Small intestine (tissue), 7 donors: ENCODE results near the gene SPACA7. TPM values are rescaled to one million over a fixed set of nuclear protein-coding genes. Genes with fewer than 3 reads are reported as not detected.

Source experiments
- DNase-seq, 2 donors: peaks; one replicate each; pipeline versions ENCODE4 v3.0.0 to v3.0.0-alpha.2; 2013
- FAIRE-seq: peaks from 2 replicates; lab custom pipeline; 2012; peaks lifted over from hg19 to GRCh38; lab: Jason Lieb, UNC
- H3K27ac ChIP-seq, 3 donors: one replicate each; pipeline ENCODE4 v1.5.1; 2013; ENCODE audit warnings: low read length in 2 of 3, mild to moderate bottlenecking in 2 of 3, control low read depth in 1 of 3, inconsistent platforms in 1 of 3, low read depth in 1 of 3, moderate library complexity in 1 of 3
- H3K27me3 ChIP-seq, 3 donors: one replicate each; pipeline ENCODE4 v1.6.1; 2013; ENCODE audit warnings: low read length in 3 of 3, inconsistent platforms in 1 of 3; ENCODE audit not compliant: control insufficient read depth in 3 of 3, insufficient read depth in 3 of 3
- H3K36me3 ChIP-seq, 3 donors: one replicate each; pipeline ENCODE4 v1.6.1; 2013; ENCODE audit warnings: low read length in 3 of 3, inconsistent platforms in 1 of 3, low read depth in 1 of 3, mild to moderate bottlenecking in 1 of 3, moderate library complexity in 1 of 3; ENCODE audit not compliant: control insufficient read depth in 3 of 3, insufficient read depth in 2 of 3
- H3K4me1 ChIP-seq, 3 donors: one replicate each; pipeline ENCODE4 v1.6.1; 2013; ENCODE audit warnings: low read length in 2 of 3, inconsistent platforms in 1 of 3, low read depth in 1 of 3, mild to moderate bottlenecking in 1 of 3, moderate library complexity in 1 of 3; ENCODE audit not compliant: control insufficient read depth in 3 of 3, insufficient read depth in 2 of 3
- H3K4me3 ChIP-seq, 3 donors: one replicate each; pipeline ENCODE4 v1.5.1; 2013; ENCODE audit warnings: low read length in 3 of 3, control low read depth in 1 of 3, inconsistent platforms in 1 of 3, low read depth in 1 of 3, mild to moderate bottlenecking in 1 of 3, moderate library complexity in 1 of 3
- H3K9me3 ChIP-seq, 2 donors: one replicate each; pipeline ENCODE4 v1.6.1; 2013; ENCODE audit warnings: low read depth in 1 of 2, low read length in 1 of 2; ENCODE audit not compliant: control insufficient read depth in 2 of 2, insufficient read depth in 1 of 2
- WGBS, 3 donors: extraction: QIAGEN DNeasy Blood & Tissue Kit; methylation state at CpG; one replicate each; pipeline ENCODE4 v1.1.7; 2013; 5-methylcytosine and 5-hydroxymethylcytosine counted together
- polyA plus RNA-seq, 4 donors: library from polyadenylated mRNA; stranded (reverse) in 3 of 4; unstranded in 1 of 4; fragments of 200-250 nt in 3 of 4; fragments of 120-200 nt in 1 of 4; gene quantifications; one replicate each; pipeline versions ENCODE4 v1.2.1 to v1.2.3, GENCODE V29; 2013
- donor health status: healthy with polysubstance abuse.
- donor health status: control.
- donor health status: control.
- donor health status: Bipolar disorder and iron deficiency.
- donor health status: healthy.

SPACA7 gene
- polyA plus RNA-seq, 4 donors: not detected

DNA sequence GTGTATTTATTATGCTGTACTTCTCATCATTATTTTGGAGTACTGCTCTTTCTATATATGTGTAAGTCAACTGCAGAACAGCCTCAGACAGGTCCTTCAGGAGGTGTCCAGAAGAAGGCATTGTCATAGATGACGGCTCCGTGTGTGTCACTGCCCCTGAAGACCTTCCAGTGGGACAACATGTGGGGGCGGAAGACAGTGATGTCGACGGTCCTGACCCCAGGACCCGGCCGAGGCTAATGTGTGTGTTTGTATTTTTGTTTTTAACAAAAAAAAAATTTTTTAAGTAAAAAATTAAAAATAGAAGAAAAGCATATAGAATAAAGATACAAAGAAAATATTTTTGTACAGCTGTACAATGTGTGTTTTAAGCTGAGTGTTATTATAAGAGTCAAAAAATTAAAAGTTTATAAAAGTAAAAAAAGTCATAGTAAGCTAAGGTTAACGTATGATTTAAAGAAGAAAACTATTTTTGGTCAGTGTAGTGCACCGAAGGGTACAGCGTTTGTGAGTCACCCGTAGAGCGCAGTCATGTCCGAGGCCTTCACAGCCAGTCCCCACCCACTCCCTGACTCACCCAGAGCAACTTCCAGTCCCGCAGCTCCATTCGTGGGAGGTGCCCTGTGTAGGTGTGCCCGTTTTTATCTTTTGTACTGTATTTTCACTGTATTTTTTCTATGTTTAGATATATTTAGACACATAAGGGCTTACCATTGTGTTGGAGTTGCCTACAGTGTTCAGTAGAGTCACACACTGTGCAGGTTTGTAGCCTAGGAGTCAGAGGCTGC is 42.2 kb upstream of the SPACA7 start:
- Histone ChIP-seq H3K27ac (no peak overlapping the region), H3K9me3 (peaks cover 0 to 3% of the 10 kb centered on the region in 2 donors), H3K36me3 (no peaks in the 10 kb centered on the region), H3K4me3 (no peak overlapping the region), H3K4me1 (no peaks in the 10 kb centered on the region), H3K27me3 (peaks cover 0 to 36% (median 19%) of the 10 kb centered on the region in 3 donors)
- whole genome bisulfite sequencing, 3 donors: 75 to 78% (median 76%) methylated on average over 16 of the region's 16 CpGs
- DNase-seq (no peak), FAIRE-seq (no peak)

DNA sequence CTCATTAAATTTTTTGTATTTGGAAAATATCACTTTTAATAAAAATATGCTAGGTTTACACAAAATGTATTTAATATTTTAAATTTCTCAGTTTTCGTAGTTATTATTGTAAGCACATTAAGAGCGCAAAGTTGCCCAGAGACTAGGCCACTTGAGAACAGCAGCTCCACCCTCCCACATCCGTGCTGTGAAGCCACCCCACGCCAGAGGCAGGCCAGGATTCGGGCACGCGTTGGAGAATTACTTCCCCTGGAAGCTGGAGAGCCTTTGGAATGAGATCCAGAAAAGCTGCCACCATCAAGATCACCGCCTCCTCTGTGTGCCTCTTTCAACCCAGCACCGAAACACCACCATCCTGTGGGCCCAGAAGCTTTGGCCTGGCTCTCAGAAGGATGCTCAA is 41.0 kb upstream of the SPACA7 start:
- 51 to 80% (median 65%) methylated on average over 9 of the region's 9 CpGs for WGBS, 3 donors
- Histone ChIP-seq H3K4me1 (no peaks in the 10 kb centered on the region), H3K27me3 (peaks cover 0 to 30% (median 19%) of the 10 kb centered on the region in 3 donors), H3K27ac (no peak overlapping the region), H3K4me3 (no peak overlapping the region), H3K36me3 (no peaks in the 10 kb centered on the region), H3K9me3 (peaks cover 0 to 3% of the 10 kb centered on the region in 2 donors)
- FAIRE-seq: no peak
- DNase-seq: no peak

DNA sequence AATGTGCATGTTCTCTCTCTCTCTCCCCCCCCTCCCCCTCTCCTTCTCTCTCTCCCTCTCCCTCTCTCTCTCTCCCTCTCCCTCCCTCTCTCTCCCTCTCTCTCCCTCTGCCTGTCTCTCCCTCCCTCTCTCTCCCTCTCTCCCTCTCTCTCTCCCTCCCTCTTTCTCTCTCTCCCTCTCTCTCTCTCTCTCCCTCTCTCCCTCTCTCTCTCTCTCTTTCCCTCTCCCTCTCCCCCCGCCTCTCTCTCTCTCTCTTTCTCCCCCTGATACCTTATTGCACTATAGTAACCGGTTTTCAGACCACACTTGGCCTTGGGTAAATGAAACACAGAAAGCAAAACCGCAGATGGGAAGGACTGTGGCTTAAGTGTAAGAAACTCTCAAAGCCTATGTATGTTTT is 34.7 kb upstream of the SPACA7 start:
- no peaks in the 10 kb centered on the region for H3K36me3 ChIP-seq
- no peaks in the 10 kb centered on the region for H3K4me1 ChIP-seq
- no peak overlapping the region for H3K27ac ChIP-seq
- H3K27me3 ChIP-seq: peaks cover 3 to 14% (median 10%) of the 10 kb centered on the region in 3 donors
- WGBS, 3 donors: 51 to 60% (median 53%) methylated on average over 3 of the region's 3 CpGs
- FAIRE-seq (no peak), DNase-seq (no peak)
- H3K4me3 ChIP-seq: no peak overlapping the region
- H3K9me3 ChIP-seq: peaks cover 0 to 3% of the 10 kb centered on the region in 2 donors

DNA sequence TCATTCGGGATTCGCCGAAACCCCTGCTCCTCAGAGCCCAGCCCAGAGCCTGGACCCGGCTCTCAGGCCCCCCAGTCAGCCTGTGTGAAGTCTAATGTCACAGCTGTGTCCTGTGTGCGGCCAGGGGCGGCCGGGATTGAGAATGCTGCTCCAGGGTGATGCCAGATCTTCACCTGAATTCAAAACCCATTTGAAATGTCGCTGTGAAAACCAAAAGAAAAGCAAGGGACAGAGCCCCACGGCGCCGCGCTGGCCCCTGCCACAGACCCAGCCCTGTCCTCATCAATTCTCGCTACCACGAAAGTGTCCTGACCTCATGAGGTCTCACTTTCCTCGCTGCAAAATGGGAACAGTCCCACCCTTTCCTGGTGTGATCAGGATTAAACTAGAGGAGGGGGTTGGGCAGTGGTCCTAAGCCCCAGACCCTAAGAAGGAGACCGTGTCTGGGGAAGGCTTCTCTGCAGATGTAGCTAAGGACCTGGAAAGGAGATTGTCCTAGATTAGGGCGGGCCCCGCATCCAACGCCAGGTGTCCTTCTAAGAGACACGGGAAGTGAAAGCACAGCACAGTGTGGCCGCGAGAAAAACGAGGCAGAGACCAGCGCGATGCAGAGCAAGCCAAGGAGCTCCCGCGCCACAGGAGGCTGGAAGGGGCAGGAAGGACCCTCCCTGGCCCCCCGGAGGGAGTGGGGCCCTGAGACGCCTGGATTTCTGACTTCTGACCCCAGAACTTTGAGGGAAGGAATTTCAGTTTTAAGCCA is 34.0 kb upstream of the SPACA7 start:
- 66 to 73% (median 66%) methylated on average over 29 of the region's 29 CpGs for WGBS, 3 donors
- H3K36me3 ChIP-seq: no peaks in the 10 kb centered on the region
- peaks cover 3 to 20% (median 12%) of the 10 kb centered on the region in 3 donors for H3K27me3 ChIP-seq

DNA sequence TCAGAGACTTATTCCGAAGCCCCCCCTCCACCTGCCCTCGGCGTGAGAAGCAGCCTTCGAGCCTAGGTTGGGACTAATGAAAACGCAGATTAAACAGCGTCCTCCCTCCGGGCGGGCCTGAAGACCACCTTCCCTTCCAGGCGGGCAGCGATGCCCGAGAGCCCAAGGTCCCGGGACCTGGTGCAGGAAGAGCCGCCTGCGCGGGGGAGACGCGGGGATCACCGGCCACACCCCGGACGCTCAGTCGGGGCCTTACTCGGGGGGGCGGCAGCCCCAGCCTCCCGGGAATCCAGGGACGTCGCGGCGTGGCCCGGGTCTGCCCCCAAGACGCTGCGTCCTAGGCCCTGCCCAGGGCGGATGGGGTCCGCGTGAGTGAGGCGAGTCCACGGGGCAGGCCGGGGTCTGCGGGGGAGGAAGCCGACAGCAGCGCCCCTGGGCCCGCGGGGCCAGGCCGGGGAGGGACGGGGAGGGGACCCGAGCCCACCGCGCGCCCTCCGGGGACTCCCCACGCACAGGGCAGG is 33.3 kb upstream of the SPACA7 start:
- 71 to 87% (median 85%) methylated on average over 42 to 50 of the region's 50 CpGs for WGBS, 3 donors
- Histone ChIP-seq H3K27ac (no peak overlapping the region), H3K36me3 (no peaks in the 10 kb centered on the region), H3K27me3 (peaks cover 3 to 20% (median 12%) of the 10 kb centered on the region in 3 donors), H3K4me3 (no peak overlapping the region), H3K4me1 (no peaks in the 10 kb centered on the region), H3K9me3 (peaks cover 0 to 3% of the 10 kb centered on the region in 2 donors)
- FAIRE-seq (no peak), DNase-seq (no peak)

More for the DNA sequence above, 34.0 kb upstream of the SPACA7 start:
- DNase-seq (no peak), FAIRE-seq (no peak)
- no peak overlapping the region for H3K27ac ChIP-seq
- peaks cover 0 to 3% of the 10 kb centered on the region in 2 donors for H3K9me3 ChIP-seq
- no peak overlapping the region for H3K4me3 ChIP-seq
- H3K4me1 ChIP-seq: no peaks in the 10 kb centered on the region

DNA sequence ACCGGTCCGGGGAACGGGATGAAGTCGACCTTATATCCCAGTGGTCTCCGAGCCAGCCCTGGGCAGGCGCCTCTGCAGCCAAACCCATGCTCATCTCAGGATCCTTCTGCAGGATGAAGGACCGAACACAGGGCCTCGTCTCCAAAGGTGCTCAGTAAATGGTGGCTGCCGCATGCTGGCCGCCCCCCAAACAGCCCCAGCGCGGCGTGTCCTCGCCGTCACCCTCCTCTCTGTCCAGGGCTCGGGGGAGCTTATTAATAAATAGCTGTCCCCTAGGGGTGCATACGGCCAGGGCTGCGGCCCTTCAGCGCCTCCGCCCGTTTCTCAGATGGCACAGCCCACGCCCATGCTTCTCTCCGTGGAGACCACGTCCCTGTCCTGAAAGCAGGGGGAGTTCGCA is 32.6 kb upstream of the SPACA7 start:
- DNase-seq: no peak
- H3K36me3 ChIP-seq: no peaks in the 10 kb centered on the region
- H3K4me1 ChIP-seq: no peaks in the 10 kb centered on the region
- FAIRE-seq: no peak
- H3K4me3 ChIP-seq: no peak overlapping the region
- no peak overlapping the region for H3K27ac ChIP-seq
- peaks cover 3 to 26% (median 10%) of the 10 kb centered on the region in 3 donors for H3K27me3 ChIP-seq
- H3K9me3 ChIP-seq: peaks cover 0 to under 1% of the 10 kb centered on the region in 2 donors
- WGBS, 3 donors: 82 to 86% (median 86%) methylated on average over 25 of the region's 25 CpGs

DNA sequence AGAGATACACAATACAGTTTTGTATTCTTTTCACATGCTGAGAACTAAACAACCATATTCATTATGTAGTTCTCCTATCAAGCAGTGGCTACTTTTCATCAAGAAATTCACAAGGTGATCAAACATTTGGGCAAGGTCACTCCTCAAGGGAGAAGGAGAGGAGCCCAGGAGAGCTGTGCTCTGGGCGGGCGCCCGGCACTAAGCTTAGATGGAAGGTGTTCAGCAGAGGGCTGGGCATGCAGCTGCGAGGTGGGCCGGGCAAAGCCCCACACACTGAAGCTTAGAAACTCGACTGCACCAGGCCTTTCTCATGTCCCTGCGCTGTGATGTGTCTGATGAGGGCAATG is 30.4 kb upstream of the SPACA7 start:
- Histone ChIP-seq H3K4me3 (no peak overlapping the region), H3K27ac (no peak overlapping the region), H3K27me3 (peaks cover 3 to 26% (median 11%) of the 10 kb centered on the region in 3 donors), H3K36me3 (no peaks in the 10 kb centered on the region), H3K4me1 (no peaks in the 10 kb centered on the region), H3K9me3 (no peaks in the 10 kb centered on the region)
- DNase-seq: no peak
- 56 to 64% (median 62%) methylated on average over 7 of the region's 7 CpGs for WGBS, 3 donors
- no peak for FAIRE-seq

DNA sequence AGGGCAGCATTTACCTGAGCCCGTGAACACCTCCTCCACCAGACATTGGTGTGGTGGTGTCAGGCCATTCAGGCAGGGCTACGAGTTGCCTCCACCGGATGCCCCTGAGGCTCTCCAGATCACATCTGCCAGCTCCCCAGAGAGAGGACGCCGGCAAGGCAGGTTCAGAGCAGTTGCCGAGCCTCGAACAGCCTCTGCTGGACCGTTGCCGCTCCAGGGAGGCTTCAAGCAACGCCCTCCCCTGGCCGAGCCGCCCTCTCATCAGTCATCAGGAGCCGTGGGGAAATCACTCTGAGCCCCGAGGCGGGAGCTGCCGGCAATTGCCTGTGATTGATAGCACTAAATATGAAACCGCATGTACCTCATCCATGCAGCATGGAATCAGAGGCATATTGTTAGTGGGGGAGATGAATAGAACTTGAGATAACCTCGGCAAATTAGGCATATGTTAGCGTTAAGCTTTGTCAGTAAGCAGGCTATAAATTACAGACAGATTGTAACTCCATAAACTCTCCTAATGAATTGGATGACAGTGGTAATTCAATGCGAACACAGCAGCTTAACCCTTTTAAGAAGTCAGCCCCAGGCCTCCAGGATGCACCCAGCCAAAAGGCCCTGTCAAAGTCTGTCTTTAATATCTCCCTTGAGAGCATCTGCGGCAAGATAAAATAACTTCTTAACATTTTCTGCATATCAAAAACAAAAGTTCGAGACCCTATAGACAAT is 29.8 kb upstream of the SPACA7 start:
- Histone ChIP-seq H3K4me1 (no peaks in the 10 kb centered on the region), H3K9me3 (no peaks in the 10 kb centered on the region), H3K27me3 (peaks cover 3 to 26% (median 11%) of the 10 kb centered on the region in 3 donors), H3K36me3 (no peaks in the 10 kb centered on the region), H3K4me3 (no peak overlapping the region), H3K27ac (no peak overlapping the region)
- DNase-seq: no peak
- FAIRE-seq: no peak
- whole genome bisulfite sequencing, 3 donors: 15 to 17% (median 16%) methylated on average over 22 of the region's 22 CpGs
